Subcutaneous abdominal adipose tissue (tissue), 5 donors: ENCODE results near the gene TEX29.

ENCODE experiments used
- H3K27ac ChIP-seq: one replicate; pipeline ENCODE4 v1.7.0; 2013; ENCODE audit warnings: low read depth, mild to moderate bottlenecking, inconsistent platforms, low read length, moderate library complexity
- H3K27me3 ChIP-seq, 5 donors: one replicate each; pipeline ENCODE4 v1.7.0; 2013; ENCODE audit warnings: low read length in 5 of 5, inconsistent platforms in 1 of 5; ENCODE audit not compliant: control insufficient read depth in 5 of 5, insufficient read depth in 4 of 5
- H3K36me3 ChIP-seq, 5 donors: one replicate each; pipeline ENCODE4 v1.7.0; 2013; ENCODE audit warnings: low read length in 5 of 5; ENCODE audit not compliant: control insufficient read depth in 5 of 5, insufficient read depth in 5 of 5
- H3K4me1 ChIP-seq, 5 donors: one replicate each; pipeline ENCODE4 v1.7.0; 2013; ENCODE audit warnings: low read length in 5 of 5, mild to moderate bottlenecking in 3 of 5, moderate library complexity in 1 of 5; ENCODE audit not compliant: control insufficient read depth in 5 of 5, insufficient read depth in 5 of 5
- H3K4me3 ChIP-seq, 5 donors: one replicate each; pipeline ENCODE4 v1.7.0; 2013; ENCODE audit warnings: low read length in 5 of 5, low read depth in 1 of 5
- H3K9ac ChIP-seq, 5 donors: one replicate each; pipeline ENCODE4 v1.7.0; 2013; ENCODE audit warnings: low read length in 5 of 5, mild to moderate bottlenecking in 4 of 5, moderate library complexity in 3 of 5
- H3K9me3 ChIP-seq, 5 donors: one replicate each; pipeline ENCODE4 v1.7.0; 2013; ENCODE audit warnings: low read length in 5 of 5; ENCODE audit not compliant: control insufficient read depth in 5 of 5
- donor health status: healthy.
- donor health status: healthy.
- donor health status: healthy.
- donor health status: healthy.
- donor health status: healthy.

TEX29 gene

GRCh38 chr13:111317571-111318345, 2.7 kb upstream of the TEX29 start:
- peaks cover 0 to 26% (median 13%) of the 10 kb centered on the region in 5 donors for H3K36me3 ChIP-seq
- H3K4me3 ChIP-seq: no peak overlapping the region
- H3K27ac ChIP-seq: no peak overlapping the region
- H3K9ac ChIP-seq: no peak overlapping the region
- no peaks in the 10 kb centered on the region for H3K27me3 ChIP-seq
- H3K4me1 ChIP-seq: peaks cover 0 to 24% (median 12%) of the 10 kb centered on the region in 5 donors
- H3K9me3 ChIP-seq: peaks cover 0 to 5% (median under 1%) of the 10 kb centered on the region in 5 donors

DNA sequence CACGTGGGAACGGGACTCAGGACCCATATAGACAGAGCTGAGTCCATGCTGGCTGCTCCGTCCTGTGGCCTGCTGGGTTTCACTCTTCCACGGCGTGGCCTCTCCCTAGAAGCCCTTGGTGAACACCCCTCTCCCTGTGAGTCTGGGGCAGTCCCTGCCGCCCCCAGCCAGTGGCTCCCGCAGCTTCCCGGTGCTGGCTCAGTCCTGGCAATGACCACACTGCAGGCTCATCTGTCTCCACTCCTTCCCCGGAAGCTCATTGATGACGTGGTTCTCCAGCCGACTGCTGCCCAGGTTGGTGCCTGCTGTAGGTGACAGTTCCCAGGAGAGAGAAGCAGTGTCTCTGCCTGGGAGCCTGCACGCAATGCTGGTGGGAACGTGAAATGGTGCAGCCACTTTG, 2.1 kb upstream of the TEX29 start:
- H3K9ac ChIP-seq: no peak overlapping the region
- H3K4me1 ChIP-seq: peaks cover 0 to 24% (median 12%) of the 10 kb centered on the region in 5 donors
- no peaks in the 10 kb centered on the region for H3K27me3 ChIP-seq
- H3K4me3 ChIP-seq: no peak overlapping the region
- no peak overlapping the region for H3K27ac ChIP-seq
- no peaks in the 10 kb centered on the region for H3K9me3 ChIP-seq
- peaks cover 0 to 23% (median 8%) of the 10 kb centered on the region in 5 donors for H3K36me3 ChIP-seq

- Histone ChIP-seq H3K36me3 (peaks cover 0 to 23% (median 8%) of the 10 kb centered on the region in 5 donors), H3K9ac (no peak overlapping the region), H3K4me3 (no peak overlapping the region), H3K4me1 (peaks cover 0 to 24% (median 12%) of the 10 kb centered on the region in 5 donors), H3K27me3 (peaks cover 0 to 4% (median 0%) of the 10 kb centered on the region in 5 donors), H3K9me3 (no peaks in the 10 kb centered on the region), H3K27ac (no peak overlapping the region)
These were observed 921 bp upstream of the TEX29 start for GRCh38 chr13:111319521-111319920.

DNA sequence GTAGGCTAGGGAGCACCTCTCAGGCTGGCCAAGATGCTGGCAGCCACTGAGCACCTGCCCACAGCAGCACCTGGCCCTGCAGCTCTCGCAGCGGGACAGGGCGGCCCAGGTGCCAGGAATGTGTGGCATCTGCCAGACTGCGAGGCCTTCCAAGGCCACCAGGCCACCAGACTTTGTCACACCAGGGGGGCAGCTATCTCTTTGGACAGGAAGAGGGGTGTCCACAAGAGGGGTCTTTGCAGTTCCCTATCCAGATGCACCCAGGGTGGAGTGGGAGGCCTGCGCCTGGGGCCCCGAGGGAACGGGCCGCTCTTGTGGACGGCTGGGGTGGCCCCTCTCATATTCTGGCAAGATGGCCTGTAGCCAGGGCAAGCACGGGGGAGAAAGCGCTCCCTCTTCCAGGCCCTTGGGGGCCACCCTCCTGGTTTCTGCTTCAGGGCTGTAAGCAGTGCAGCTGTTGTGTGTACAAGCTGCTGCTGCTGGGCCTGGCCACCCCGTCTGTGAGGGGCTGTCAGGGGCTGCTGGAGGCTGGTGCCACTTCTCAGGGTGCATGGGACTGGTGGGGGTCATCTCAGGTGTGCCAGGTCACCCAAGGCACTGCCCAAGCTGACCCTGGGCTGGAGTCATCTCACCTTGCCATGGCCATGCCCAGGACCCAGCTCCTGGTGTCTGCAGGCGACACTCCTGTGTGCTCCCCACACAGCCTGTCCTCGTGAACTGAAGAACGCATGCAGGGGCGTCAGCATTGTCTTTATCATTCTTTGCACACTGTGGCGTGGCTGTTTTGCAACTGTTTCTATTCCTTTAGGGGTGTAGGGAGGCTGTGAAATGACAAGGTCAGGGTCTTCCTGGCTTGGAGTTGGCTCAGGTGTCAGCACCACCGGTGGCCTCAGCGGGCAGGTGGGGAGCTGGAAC, 1.8 kb downstream of the TEX29 start:
- no peak overlapping the region for H3K9ac ChIP-seq
- peaks cover 0 to 4% (median 0%) of the 10 kb centered on the region in 5 donors for H3K27me3 ChIP-seq
- no peak overlapping the region for H3K4me3 ChIP-seq
- no peaks in the 10 kb centered on the region for H3K9me3 ChIP-seq
- peaks cover 0 to 8% (median under 1%) of the 10 kb centered on the region in 5 donors for H3K36me3 ChIP-seq
- no peak overlapping the region for H3K27ac ChIP-seq
- peaks cover 0 to 6% (median 3%) of the 10 kb centered on the region in 5 donors for H3K4me1 ChIP-seq

DNA sequence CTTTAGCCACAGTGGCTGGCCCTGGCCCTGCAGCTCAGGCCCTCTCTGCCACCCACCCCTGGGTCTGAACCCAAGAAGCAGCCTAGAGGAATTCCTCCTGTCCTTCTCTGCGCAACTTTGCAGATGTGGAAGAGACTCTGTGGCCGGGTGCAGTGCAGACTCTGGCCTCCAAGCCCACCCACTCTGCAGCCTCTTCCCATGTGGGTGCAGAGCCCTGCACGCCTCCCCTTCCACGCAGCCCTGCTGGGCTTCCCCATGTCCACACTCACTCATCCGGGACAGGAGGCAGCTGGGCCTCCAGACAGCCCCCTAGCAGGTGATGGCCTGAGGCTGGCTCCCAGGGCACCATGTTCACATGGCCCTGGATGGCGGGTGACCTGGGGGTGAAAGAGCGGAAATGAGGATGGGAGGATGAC, 2.5 kb downstream of the TEX29 start:
- Histone ChIP-seq H3K27ac (no peak overlapping the region), H3K27me3 (peaks cover 0 to 4% (median 0%) of the 10 kb centered on the region in 5 donors), H3K9ac (no peak overlapping the region), H3K9me3 (no peaks in the 10 kb centered on the region), H3K4me3 (no peak overlapping the region), H3K36me3 (peaks cover 0 to 4% (median 0%) of the 10 kb centered on the region in 5 donors), H3K4me1 (peaks cover 0 to 5% (median 2%) of the 10 kb centered on the region in 5 donors)

GRCh38 chr13:111323549-111323948, 3.1 kb downstream of the TEX29 start:
- Histone ChIP-seq H3K4me3 (no peak overlapping the region), H3K9me3 (no peaks in the 10 kb centered on the region), H3K27me3 (peaks cover 0 to 4% (median 0%) of the 10 kb centered on the region in 5 donors), H3K4me1 (peaks cover 0 to 2% (median 0%) of the 10 kb centered on the region in 5 donors), H3K27ac (no peak overlapping the region), H3K36me3 (peaks cover 0 to 3% (median 0%) of the 10 kb centered on the region in 5 donors), H3K9ac (no peak overlapping the region)

DNA sequence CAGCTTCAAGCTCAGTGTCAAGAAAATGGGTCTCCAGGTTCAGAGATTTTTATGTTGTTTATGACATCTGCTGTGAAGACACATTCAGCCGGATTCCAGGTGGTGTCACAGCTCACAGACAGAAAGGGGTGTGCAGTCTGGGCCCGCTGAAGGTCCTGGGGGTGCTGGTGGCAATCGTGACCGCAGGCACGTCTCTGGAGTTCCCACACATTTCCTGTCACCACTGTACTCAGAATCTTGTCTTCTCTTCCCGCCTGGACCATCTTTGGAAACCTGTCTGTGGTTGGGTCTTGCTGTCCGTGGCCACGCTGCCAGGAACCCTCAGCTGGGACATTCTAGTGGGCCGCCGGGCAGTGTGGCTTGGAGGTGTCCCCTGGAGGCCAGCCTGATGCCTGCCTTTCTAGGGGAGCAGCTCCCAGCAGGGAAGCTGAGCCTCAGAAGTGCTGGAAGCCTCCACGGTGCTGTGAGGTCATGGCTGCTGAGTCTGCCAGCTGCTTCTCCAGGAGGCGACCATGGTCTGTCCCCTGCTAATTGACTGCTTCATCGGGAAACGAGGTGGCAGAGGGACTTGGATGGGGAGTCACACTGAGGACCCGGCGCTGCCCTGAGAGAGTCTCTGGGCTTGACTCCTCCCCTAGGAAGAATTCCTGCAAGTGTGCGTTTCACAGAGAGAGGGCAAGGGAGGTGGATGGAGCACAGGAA, 3.7 kb downstream of the TEX29 start:
- Histone ChIP-seq H3K27ac (no peak overlapping the region), H3K4me3 (no peak overlapping the region), H3K27me3 (peaks cover 0 to 4% (median 0%) of the 10 kb centered on the region in 5 donors), H3K4me1 (no peaks in the 10 kb centered on the region), H3K36me3 (peaks cover 0 to 5% (median 0%) of the 10 kb centered on the region in 5 donors), H3K9ac (no peak overlapping the region), H3K9me3 (no peaks in the 10 kb centered on the region)

DNA sequence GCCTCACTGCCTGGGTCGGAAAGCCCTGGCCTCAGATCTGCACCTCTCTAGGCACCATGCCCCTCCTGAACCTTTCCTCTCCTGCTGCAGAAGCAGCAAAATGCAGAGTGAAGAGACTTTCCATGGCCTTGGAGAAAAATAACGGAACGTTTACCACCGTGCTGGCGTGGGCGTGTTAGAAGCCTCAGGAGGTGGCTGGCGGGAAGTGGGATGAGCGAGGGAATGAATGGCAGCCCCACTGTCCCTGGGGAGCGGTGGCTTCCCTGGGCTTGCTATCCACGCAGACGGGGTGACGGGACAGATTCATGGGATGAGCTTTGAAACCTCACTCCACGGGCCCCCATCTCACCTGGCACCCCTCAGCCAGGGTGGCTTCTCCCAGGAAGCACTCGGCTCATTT, 4.3 kb downstream of the TEX29 start:
- H3K4me3 ChIP-seq: no peak overlapping the region
- no peaks in the 10 kb centered on the region for H3K9me3 ChIP-seq
- no peaks in the 10 kb centered on the region for H3K4me1 ChIP-seq
- peaks cover 0 to 4% (median 0%) of the 10 kb centered on the region in 5 donors for H3K27me3 ChIP-seq
- H3K36me3 ChIP-seq: peaks cover 0 to 6% (median 0%) of the 10 kb centered on the region in 5 donors
- no peak overlapping the region for H3K27ac ChIP-seq
- no peak overlapping the region for H3K9ac ChIP-seq

- Histone ChIP-seq H3K4me1 (no peaks in the 10 kb centered on the region), H3K9me3 (no peaks in the 10 kb centered on the region)
These were observed 4.9 kb downstream of the TEX29 start for GRCh38 chr13:111325146-111325890.

More at GRCh38 chr13:111325146-111325890, 4.9 kb downstream of the TEX29 start:
- peaks cover 0 to 4% (median 0%) of the 10 kb centered on the region in 5 donors for H3K27me3 ChIP-seq
- peaks cover 0 to 6% (median 0%) of the 10 kb centered on the region in 5 donors for H3K36me3 ChIP-seq
- H3K9ac ChIP-seq: no peak overlapping the region
- H3K4me3 ChIP-seq: no peak overlapping the region
- no peak overlapping the region for H3K27ac ChIP-seq
